Measurements from ENCODE around the gene TXNIP. TPM values are rescaled to one million over a fixed set of nuclear protein-coding genes. Genes with fewer than 3 reads are reported as not detected.

TXNIP gene
- total RNA-seq, 1 donor from 2014 or later = 945 TPM

GRCh38 chr1:145977016-145977415 lies 19.4 kb downstream of the TXNIP start:
- Histone ChIP-seq H3K27ac (peak overlapping the region; percentile 98), H3K36me3 (no peaks in the 10 kb centered on the region), H3K4me3 (no peak overlapping the region), H3K27me3 (no peaks in the 10 kb centered on the region), H3K4me1 (peaks cover 48% of the 10 kb centered on the region), H3K9me3 (no peaks in the 10 kb centered on the region)
- no peak for DNase-seq
- no peak for TF ChIP-seq CTCF (IDR thresholded peaks at IDR 0.05)
- intact Hi-C loops (cut with DNase I) = loop anchor here (5.0 to 10.0 kb wide), 2 partner anchors 35 to 62 kb away; partner anchors contain the start of genes ITGA10 and PEX11B
- ATAC-seq = no peak

DNA sequence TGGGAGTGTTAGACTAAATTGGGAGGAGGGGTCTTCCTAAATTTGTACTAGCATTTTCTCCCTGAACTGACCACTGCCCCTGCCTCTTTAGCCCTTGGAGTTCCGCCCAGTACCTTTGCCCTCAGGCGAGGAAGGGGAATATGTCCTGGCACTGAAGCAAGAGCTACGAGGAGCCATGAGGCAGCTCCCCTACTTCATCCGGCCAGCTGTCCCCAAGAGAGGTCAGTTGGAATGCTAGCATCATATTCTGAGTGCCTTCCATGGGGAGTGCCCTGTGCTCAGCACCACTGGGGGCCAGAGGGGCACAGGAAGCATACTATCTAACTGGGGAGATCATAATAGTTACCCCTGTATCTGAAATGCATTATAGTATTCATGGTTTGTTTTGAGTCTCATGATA lies 21.2 kb downstream of the TXNIP start:
- intact Hi-C loops (cut with DNase I) = loop anchor here (5.0 to 10.0 kb wide), 2 partner anchors 37 to 60 kb away; partner anchors contain the start of genes ITGA10 and PEX11B
- Histone ChIP-seq H3K27ac (no peak overlapping the region), H3K4me3 (no peak overlapping the region), H3K4me1 (peaks cover 30% of the 10 kb centered on the region), H3K9me3 (no peaks in the 10 kb centered on the region), H3K36me3 (no peaks in the 10 kb centered on the region), H3K27me3 (no peaks in the 10 kb centered on the region)
- no peak for TF ChIP-seq CTCF (IDR thresholded peaks at IDR 0.05)
- DNase-seq = no peak
- ATAC-seq = no peak

- peaks cover 25% of the 10 kb centered on the region for H3K4me1 ChIP-seq
- no peak for ATAC-seq
- no peak overlapping the region for H3K4me3 ChIP-seq
- no peak for TF ChIP-seq CTCF (IDR thresholded peaks at IDR 0.05)
- H3K27ac ChIP-seq = no peak overlapping the region
- no peaks in the 10 kb centered on the region for H3K27me3 ChIP-seq
- no peaks in the 10 kb centered on the region for H3K9me3 ChIP-seq
- no peaks in the 10 kb centered on the region for H3K36me3 ChIP-seq
- no peak for DNase-seq
- intact Hi-C loops (cut with DNase I) = loop anchor here (5.0 to 10.0 kb wide), 2 partner anchors 38 to 60 kb away; partner anchors contain the start of genes ITGA10 and PEX11B
Observed at GRCh38 chr1:145974721-145975120, 21.7 kb downstream of the TXNIP start.

- intact Hi-C loops (cut with DNase I) = loop anchor here (10.0 kb wide), 1 partner anchor 58 kb away; the partner anchor contains the start of genes ITGA10 and PEX11B
- Histone ChIP-seq H3K36me3 (no peaks in the 10 kb centered on the region), H3K27me3 (no peaks in the 10 kb centered on the region), H3K9me3 (no peaks in the 10 kb centered on the region), H3K4me1 (peaks cover 6% of the 10 kb centered on the region), H3K4me3 (no peak overlapping the region), H3K27ac (no peak overlapping the region)
- DNase-seq (no peak), ATAC-seq (peak; percentile 62)
- TF ChIP-seq CTCF (IDR thresholded peaks at IDR 0.05) = no peak
Observed at GRCh38 chr1:145972580-145972979, 23.8 kb downstream of the TXNIP start.

- DNase-seq (no peak), ATAC-seq (no peak)
- no peaks in the 10 kb centered on the region for H3K27me3 ChIP-seq
- TF ChIP-seq CTCF (IDR thresholded peaks at IDR 0.05) = no peak
- H3K4me3 ChIP-seq = no peak overlapping the region
- no peaks in the 10 kb centered on the region for H3K9me3 ChIP-seq
- H3K27ac ChIP-seq = no peak overlapping the region
- intact Hi-C loops (cut with DNase I) = no loop called here
- H3K36me3 ChIP-seq = no peaks in the 10 kb centered on the region
- peaks cover 26% of the 10 kb centered on the region for H3K4me1 ChIP-seq
Observed at GRCh38 chr1:145967288-145967687, 29.1 kb downstream of the TXNIP start.
